HFF-Myc (cell line): ENCODE data around the gene VSTM2B.

Source experiments
- DNase-seq: peaks from one replicate; pipeline ENCODE4 v3.0.0-alpha.2; 2011; ENCODE audit warnings: low read depth; ENCODE audit errors: extremely low read depth
- H3K4me3 ChIP-seq: replicated peaks from 2 replicates; pipeline ENCODE4 v1.5.1; 2011; ENCODE audit warnings: low read depth, mild to moderate bottlenecking, control low read depth, low read length
- CTCF ChIP-seq: IDR thresholded peaks from 2 replicates; pipeline ENCODE4 v1.5.1; 2012; ENCODE audit warnings: mild to moderate bottlenecking, low read depth, low read length, control low read depth; ENCODE audit errors: missing control alignments

VSTM2B gene

GRCh38 chr19:29603308-29603707 is 77.5 kb downstream of the VSTM2B start:
- no peak for DNase-seq
- H3K4me3 ChIP-seq: no peak overlapping the region
- TF ChIP-seq CTCF: no peak

DNA sequence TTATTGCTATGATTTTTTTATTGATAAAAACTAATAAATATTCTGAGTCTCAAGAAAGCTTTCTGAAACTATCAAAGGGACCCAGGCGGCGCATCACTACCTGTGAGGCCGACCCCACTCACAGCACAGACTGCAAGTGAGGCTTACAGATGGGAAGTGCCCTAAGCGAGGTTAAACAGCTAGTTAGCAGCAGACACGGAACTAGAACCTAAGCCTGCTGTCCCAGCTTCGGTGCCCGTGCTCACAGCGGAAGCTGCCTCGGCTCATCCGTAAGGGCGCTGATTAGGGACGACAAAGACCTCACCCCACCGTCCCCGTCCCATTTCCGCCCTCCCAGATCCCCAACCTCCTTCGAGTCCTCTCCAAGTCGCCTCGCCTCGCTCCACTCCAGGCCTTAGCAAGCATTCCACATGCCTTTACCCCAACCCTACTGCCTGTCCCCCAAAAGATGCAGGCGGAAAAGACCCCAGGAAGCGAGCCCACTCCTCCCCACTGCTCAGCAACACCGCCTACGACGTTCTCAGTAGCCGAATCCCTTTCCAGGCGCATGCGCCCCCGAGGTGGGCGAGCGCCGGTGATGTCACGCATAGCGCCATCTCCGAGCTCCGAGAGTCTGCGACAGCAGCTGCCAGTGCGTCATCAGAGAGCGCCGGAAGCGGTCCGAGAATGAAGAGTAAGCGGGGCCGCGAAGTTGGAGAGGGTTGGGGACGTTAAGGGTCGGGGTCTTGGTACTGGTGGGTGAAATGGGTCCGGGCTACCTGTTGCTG is 80.0 kb downstream of the VSTM2B start, which contains the start of gene POP4:
Gene POP4 (plus strand): TSS at position 631 of the 767 bp plus-strand sequence. CDS start 36 bp downstream, at position 667.
- peak within 1 kb of the TSS; percentile 78 for H3K4me3 ChIP-seq
- DNase-seq: peak; percentile 87
- no peak for TF ChIP-seq CTCF

DNA sequence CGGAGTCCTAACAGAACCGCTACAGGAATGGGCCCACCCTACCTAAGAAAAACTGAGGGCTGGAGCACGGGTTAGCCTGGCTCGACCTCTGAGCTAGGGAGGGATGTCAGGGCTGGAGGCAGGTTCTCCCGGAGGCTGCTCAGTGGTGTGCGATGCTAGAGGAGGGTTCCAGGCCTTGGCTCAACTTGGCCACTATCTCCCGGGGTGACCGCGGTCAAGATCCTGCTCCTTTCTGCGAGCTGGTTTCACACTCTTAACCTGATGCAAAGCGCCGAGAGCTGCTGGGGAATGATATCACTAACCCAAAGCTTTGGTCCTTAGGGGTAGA is 80.6 kb downstream of the VSTM2B start:
- peak overlapping the region; percentile 78 for H3K4me3 ChIP-seq
- no peak for TF ChIP-seq CTCF
- DNase-seq: no peak

DNA sequence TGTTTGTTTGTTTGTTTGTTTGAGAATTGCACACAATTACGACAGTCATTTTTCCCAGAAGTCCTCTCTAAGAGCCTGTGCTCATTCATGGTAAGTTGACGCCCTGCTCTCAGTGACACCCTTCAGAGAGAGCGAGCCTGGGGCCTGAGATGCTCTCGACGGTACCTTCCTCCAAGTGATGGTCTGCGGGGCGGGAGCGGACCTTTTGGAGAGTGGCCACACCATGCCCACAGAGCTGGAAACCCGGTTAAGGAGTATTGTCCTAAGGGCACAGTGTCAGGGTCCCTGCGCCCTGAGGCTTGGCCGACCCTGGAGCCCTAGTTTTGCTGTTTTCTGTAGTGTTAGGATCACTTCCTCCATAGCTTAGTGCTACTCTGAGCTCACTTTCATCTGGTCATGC is 83.8 kb downstream of the VSTM2B start:
- H3K4me3 ChIP-seq: no peak overlapping the region

DNA sequence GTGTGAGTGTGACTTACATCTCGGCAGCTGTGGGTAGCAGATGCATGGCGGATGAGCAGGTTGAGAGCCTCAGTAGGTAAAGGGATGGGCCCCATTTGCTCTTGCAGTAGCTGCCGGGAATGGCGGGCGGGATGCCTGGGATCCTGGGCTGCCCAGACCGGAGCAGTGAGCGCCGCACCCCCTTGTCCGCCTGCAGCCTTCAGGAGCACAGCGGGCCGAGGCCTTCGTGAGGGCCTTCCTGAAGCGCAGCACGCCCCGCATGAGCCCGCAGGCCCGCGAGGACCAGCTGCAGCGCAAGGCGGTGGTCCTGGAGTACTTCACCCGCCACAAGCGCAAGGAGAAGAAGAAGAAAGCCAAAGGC is 84.4 kb downstream of the VSTM2B start:
- H3K4me3 ChIP-seq: no peak overlapping the region
- no peak for TF ChIP-seq CTCF
- no peak for DNase-seq

More for the DNA sequence above, 83.8 kb downstream of the VSTM2B start:
- no peak for TF ChIP-seq CTCF
- DNase-seq: no peak

DNA sequence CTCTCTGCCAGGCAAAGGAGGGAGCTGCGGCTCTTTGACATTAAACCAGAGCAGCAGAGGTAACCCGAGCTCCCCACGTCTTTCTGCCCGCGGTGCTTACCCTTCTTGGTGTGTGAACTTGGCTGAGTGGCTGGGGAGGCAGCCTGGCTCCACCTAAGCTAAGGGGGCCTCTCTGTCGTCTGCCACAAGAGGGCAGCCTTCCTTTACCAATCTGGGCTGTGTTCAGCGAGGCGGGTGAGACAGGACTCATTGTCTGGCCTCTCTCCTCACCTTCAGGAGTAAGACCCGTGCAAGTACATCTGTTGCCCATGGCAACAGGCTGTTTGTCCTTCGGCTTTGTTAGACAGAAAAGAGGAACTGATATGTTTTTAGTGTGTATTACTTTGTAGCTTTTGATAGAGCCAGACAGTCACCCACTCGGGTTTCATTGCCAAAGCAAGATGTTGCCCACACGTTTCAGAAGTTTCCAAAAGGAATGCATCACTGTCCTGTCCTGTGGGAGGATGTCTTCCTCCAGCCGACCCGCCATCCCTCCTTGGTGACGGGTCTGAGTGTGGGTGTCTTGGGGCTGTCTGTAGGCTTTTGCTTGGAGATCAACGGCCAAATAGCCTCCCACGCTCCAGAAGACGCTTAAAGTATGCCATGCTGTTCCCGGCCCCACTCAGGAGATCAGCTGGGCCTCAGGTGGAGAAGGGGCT is 84.9 kb downstream of the VSTM2B start:
- peak; percentile 49 for DNase-seq
- no peak overlapping the region for H3K4me3 ChIP-seq
- peak; percentile 88 for TF ChIP-seq CTCF
